ENCODE measurements around the gene PSMD4.

DNA sequence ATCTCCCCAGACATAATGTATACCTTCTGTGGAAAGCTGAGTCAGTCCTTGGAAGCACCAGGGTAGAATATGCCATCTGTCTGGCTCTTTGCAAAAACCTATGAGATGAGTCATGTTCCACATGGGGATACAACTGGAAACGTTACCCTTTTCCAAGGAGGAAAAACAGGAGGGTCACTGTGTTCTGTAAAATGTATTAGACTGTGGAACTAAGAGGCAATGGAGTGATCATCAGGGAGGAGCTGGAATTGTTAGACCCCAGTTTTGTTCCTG is 16.1 kb upstream of the PSMD4 start:
- TF ChIP-seq NFIC (IDR thresholded peaks at IDR 0.05), result no peak
- no peak for TF ChIP-seq RAD21 (IDR thresholded peaks at IDR 0.05; ENCODE audit: low read depth)
- TF ChIP-seq MAX (IDR thresholded peaks at IDR 0.05), result no peak
- no peak for TF ChIP-seq CEBPB (IDR thresholded peaks at IDR 0.05)
- TF ChIP-seq TAF1 (IDR thresholded peaks at IDR 0.05; ENCODE audit: low read depth), result no peak
- no peak for TF ChIP-seq FOXM1 (IDR thresholded peaks at IDR 0.05; ENCODE audit: borderline replicate concordance, low read depth)
- no peak for TF ChIP-seq CREB1 (IDR thresholded peaks at IDR 0.05; ENCODE audit: low read depth)
- TF ChIP-seq USF1 (IDR thresholded peaks at IDR 0.05), result no peak
- TF ChIP-seq EGR1 (IDR thresholded peaks at IDR 0.05), result no peak
- TF ChIP-seq, protein P1, sequence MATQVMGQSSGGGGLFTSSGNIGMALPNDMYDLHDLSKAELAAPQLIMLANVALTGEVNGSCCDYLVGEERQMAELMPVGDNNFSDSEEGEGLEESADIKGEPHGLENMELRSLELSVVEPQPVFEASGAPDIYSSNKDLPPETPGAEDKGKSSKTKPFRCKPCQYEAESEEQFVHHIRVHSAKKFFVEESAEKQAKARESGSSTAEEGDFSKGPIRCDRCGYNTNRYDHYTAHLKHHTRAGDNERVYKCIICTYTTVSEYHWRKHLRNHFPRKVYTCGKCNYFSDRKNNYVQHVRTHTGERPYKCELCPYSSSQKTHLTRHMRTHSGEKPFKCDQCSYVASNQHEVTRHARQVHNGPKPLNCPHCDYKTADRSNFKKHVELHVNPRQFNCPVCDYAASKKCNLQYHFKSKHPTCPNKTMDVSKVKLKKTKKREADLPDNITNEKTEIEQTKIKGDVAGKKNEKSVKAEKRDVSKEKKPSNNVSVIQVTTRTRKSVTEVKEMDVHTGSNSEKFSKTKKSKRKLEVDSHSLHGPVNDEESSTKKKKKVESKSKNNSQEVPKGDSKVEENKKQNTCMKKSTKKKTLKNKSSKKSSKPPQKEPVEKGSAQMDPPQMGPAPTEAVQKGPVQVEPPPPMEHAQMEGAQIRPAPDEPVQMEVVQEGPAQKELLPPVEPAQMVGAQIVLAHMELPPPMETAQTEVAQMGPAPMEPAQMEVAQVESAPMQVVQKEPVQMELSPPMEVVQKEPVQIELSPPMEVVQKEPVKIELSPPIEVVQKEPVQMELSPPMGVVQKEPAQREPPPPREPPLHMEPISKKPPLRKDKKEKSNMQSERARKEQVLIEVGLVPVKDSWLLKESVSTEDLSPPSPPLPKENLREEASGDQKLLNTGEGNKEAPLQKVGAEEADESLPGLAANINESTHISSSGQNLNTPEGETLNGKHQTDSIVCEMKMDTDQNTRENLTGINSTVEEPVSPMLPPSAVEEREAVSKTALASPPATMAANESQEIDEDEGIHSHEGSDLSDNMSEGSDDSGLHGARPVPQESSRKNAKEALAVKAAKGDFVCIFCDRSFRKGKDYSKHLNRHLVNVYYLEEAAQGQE (IDR thresholded peaks at IDR 0.05; ENCODE audit: low read depth), result no peak
- no peak for TF ChIP-seq YY1 (IDR thresholded peaks at IDR 0.05; ENCODE audit: low read depth)
- no peak for TF ChIP-seq EP300 (IDR thresholded peaks at IDR 0.05; ENCODE audit: borderline replicate concordance)
- TF ChIP-seq TCF12 (IDR thresholded peaks at IDR 0.05; ENCODE audit: low read depth), result no peak
- no peak for TF ChIP-seq TEAD4 (IDR thresholded peaks at IDR 0.05)

All from Ishikawa (cell line).